H9 (cell line): ENCODE results near the gene CCDC187. TPM values are rescaled to one million over a fixed set of nuclear protein-coding genes. Genes with fewer than 3 reads are reported as not detected.

ENCODE experiments used
- DNase-seq: peaks from one replicate; pipeline ENCODE4 v3.0.0-alpha.2; 2017
- H2AFZ ChIP-seq: one replicate; pipeline ENCODE4 v1.6.1; 2013; ENCODE audit warnings: mild to moderate bottlenecking, low read length, control low read depth, moderate library complexity
- H2AK5ac ChIP-seq: 2 replicates; pipeline ENCODE4 v1.6.1; 2013; ENCODE audit warnings: low read length, control low read depth, mixed read lengths; ENCODE audit not compliant: insufficient read length
- H2BK120ac ChIP-seq: one replicate; pipeline ENCODE4 v1.6.1; 2013; ENCODE audit warnings: low read depth, mild to moderate bottlenecking, low read length, control low read depth, inconsistent platforms; ENCODE audit not compliant: poor library complexity, severe bottlenecking
- H2BK12ac ChIP-seq: 2 replicates; pipeline ENCODE4 v1.6.1; 2013; ENCODE audit warnings: low read length, control low read depth, mixed read lengths, low read depth; ENCODE audit not compliant: insufficient read length
- H2BK15ac ChIP-seq: 2 replicates; pipeline ENCODE4 v1.6.1; 2013; ENCODE audit warnings: low read depth, low read length, control low read depth
- H2BK20ac ChIP-seq: one replicate; pipeline ENCODE4 v1.6.1; 2013; ENCODE audit warnings: low read depth, mild to moderate bottlenecking, low read length, control low read depth, inconsistent platforms; ENCODE audit not compliant: poor library complexity, severe bottlenecking
- H2BK5ac ChIP-seq: 2 replicates; pipeline ENCODE4 v1.6.1; 2013; ENCODE audit warnings: low read length, control low read depth, mixed read lengths; ENCODE audit not compliant: insufficient read length
- H3K14ac ChIP-seq: 2 replicates; pipeline ENCODE4 v1.6.1; 2013; ENCODE audit warnings: low read length, control low read depth; ENCODE audit not compliant: insufficient read depth
- H3K18ac ChIP-seq: 2 replicates; pipeline ENCODE4 v1.6.1; 2013; ENCODE audit warnings: low read depth, mild to moderate bottlenecking, mixed read lengths, low read length, control low read depth; ENCODE audit not compliant: insufficient read length
- H3K23ac ChIP-seq: 2 replicates; pipeline ENCODE4 v1.6.1; 2013; ENCODE audit warnings: low read length, control low read depth, mixed read lengths, low read depth; ENCODE audit not compliant: insufficient read length
- H3K23me2 ChIP-seq: 2 replicates; pipeline ENCODE4 v1.6.1; 2013; ENCODE audit warnings: low read depth, mild to moderate bottlenecking, mixed read lengths, low read length, control low read depth; ENCODE audit not compliant: insufficient read length, poor library complexity, severe bottlenecking
- H3K27ac ChIP-seq: 2 replicates; pipeline ENCODE4 v1.5.1; 2013; ENCODE audit warnings: low read length, control low read depth, mixed read lengths, low read depth; ENCODE audit not compliant: insufficient read length
- H3K27me3 ChIP-seq: 2 replicates; pipeline ENCODE4 v1.6.1; 2013; ENCODE audit warnings: low read length, control low read depth, inconsistent platforms; ENCODE audit not compliant: insufficient read depth
- H3K4ac ChIP-seq: 2 replicates; pipeline ENCODE4 v1.6.1; 2013; ENCODE audit warnings: low read depth, mild to moderate bottlenecking, control low read depth, inconsistent platforms, low read length, moderate library complexity
- H3K4me1 ChIP-seq: 2 replicates; pipeline ENCODE4 v1.6.1; 2013; ENCODE audit warnings: low read length, control low read depth, inconsistent platforms; ENCODE audit not compliant: insufficient read depth
- H3K4me2 ChIP-seq: 2 replicates; pipeline ENCODE4 v1.6.1; 2013; ENCODE audit warnings: low read length, control low read depth, mixed read lengths; ENCODE audit not compliant: insufficient read length, insufficient read depth
- H3K56ac ChIP-seq: 2 replicates; pipeline ENCODE4 v1.6.1; 2013; ENCODE audit warnings: low read depth, mild to moderate bottlenecking, mixed read lengths, low read length, control low read depth; ENCODE audit not compliant: insufficient read length
- H3K79me1 ChIP-seq: 2 replicates; pipeline ENCODE4 v1.6.1; 2013; ENCODE audit warnings: low read depth, mild to moderate bottlenecking, moderate library complexity, low read length, control low read depth, inconsistent platforms; ENCODE audit not compliant: insufficient read depth, poor library complexity, severe bottlenecking
- H3K79me2 ChIP-seq: 2 replicates; pipeline ENCODE4 v1.6.1; 2013; ENCODE audit warnings: low read length, control low read depth, inconsistent platforms; ENCODE audit not compliant: insufficient read depth
- H3K9ac ChIP-seq: 2 replicates; pipeline ENCODE4 v1.6.1; 2013; ENCODE audit warnings: low read length, control low read depth, mixed read lengths; ENCODE audit not compliant: insufficient read length; ENCODE audit errors: extremely low read depth
- H3K9me3 ChIP-seq: one replicate; pipeline ENCODE4 v1.6.1; 2013; ENCODE audit warnings: low read depth, low read length, inconsistent platforms; ENCODE audit not compliant: control insufficient read depth
- H3T11ph ChIP-seq: one replicate; pipeline ENCODE4 v1.6.1; 2013; ENCODE audit warnings: mild to moderate bottlenecking, low read length, control low read depth, inconsistent platforms
- H4K20me1 ChIP-seq: one replicate; pipeline ENCODE4 v1.6.1; 2013; ENCODE audit not compliant: control insufficient read depth, insufficient read length, insufficient read depth
- H4K5ac ChIP-seq: 2 replicates; pipeline ENCODE4 v1.6.1; 2013; ENCODE audit warnings: low read depth, mild to moderate bottlenecking, mixed read lengths, low read length, control low read depth; ENCODE audit not compliant: insufficient read length
- H4K8ac ChIP-seq: replicated peaks from 2 replicates; pipeline ENCODE4 v1.6.1; 2013; ENCODE audit warnings: low read length, control low read depth, mixed read lengths, low read depth; ENCODE audit not compliant: insufficient read length
- H4K91ac ChIP-seq: 2 replicates; pipeline ENCODE4 v1.6.1; 2013; ENCODE audit warnings: low read depth, mild to moderate bottlenecking, moderate library complexity, mixed read lengths, low read length, control low read depth; ENCODE audit not compliant: insufficient read length
- H3K27ac Mint-ChIP-seq, 3 experiments: 2 replicates in 2 of 3; 3 replicates in 1 of 3; pipeline ENCODE4 v1.8.0; 2020 to 2021; ENCODE audit warnings: mixed read lengths in 3 of 3, mild to moderate bottlenecking in 1 of 3, moderate library complexity in 1 of 3
- H3K27me3 Mint-ChIP-seq: 2 replicates; pipeline ENCODE4 v1.8.0; 2021; ENCODE audit warnings: low read depth, mild to moderate bottlenecking, moderate library complexity, mixed read lengths
- H3K36me3 Mint-ChIP-seq, 3 experiments: 2 replicates in 2 of 3; 3 replicates in 1 of 3; pipeline ENCODE4 v1.8.0; 2020 to 2021; ENCODE audit warnings: low read depth in 3 of 3, mixed read lengths in 3 of 3; ENCODE audit not compliant: insufficient read depth in 1 of 3
- H3K4me1 Mint-ChIP-seq, 2 experiments: 2 replicates each; pipeline ENCODE4 v1.8.0; 2020; ENCODE audit warnings: mixed read lengths in 2 of 2
- H3K4me3 Mint-ChIP-seq, 2 experiments: 2 replicates in 1 of 2; 3 replicates in 1 of 2; pipeline ENCODE4 v1.8.0; 2020 to 2021; ENCODE audit warnings: mild to moderate bottlenecking in 2 of 2, mixed read lengths in 2 of 2, moderate library complexity in 1 of 2
- H3K9me3 Mint-ChIP-seq, 2 experiments: 2 replicates in 1 of 2; 3 replicates in 1 of 2; pipeline ENCODE4 v1.8.0; 2020; ENCODE audit warnings: mild to moderate bottlenecking in 2 of 2, mixed read lengths in 2 of 2, moderate library complexity in 1 of 2
- CTCF ChIP-seq: fragments of 200-600 bp; sonication (generic); conservative IDR thresholded peaks from 3 replicates; pipeline ENCODE4 v1.8.0; 2021; ENCODE audit warnings: antibody characterized with exemption, mild to moderate bottlenecking
- WGBS: extraction: QIAGEN DNeasy Blood & Tissue Kit; methylation state at CpG from one replicate; pipeline ENCODE4 v1.1.7; 2013; ENCODE audit warnings: missing lambda C conversion rate, low lambda C conversion rate, mixed read lengths; ENCODE audit not compliant: insufficient read length; ENCODE audit errors: extremely low coverage; 5-methylcytosine and 5-hydroxymethylcytosine counted together
- total RNA-seq: library from RNA; stranded (reverse); gene quantifications from 2 replicates; pipeline ENCODE4 v1.2.1, GENCODE V29; 2021

The CCDC187 gene
- total RNA-seq, 1 experiment from 2014 or later = 0.07 TPM

GRCh38 chr9:136253246-136254130, 50.4 kb downstream of the CCDC187 start:
- Histone ChIP-seq H3K18ac (no peak overlapping the region), H3K4me2 (no peak overlapping the region), H2AFZ (no peak overlapping the region), H3K56ac (no peak overlapping the region), H3K9ac (no peak overlapping the region), H3K79me2 (no peaks in the 10 kb centered on the region), H2AK5ac (no peak overlapping the region), H2BK120ac (no peak overlapping the region), H4K20me1 (no peaks in the 10 kb centered on the region), H3K14ac (no peak overlapping the region), H2BK12ac (no peak overlapping the region), H3K27ac (no peak overlapping the region), H2BK20ac (no peak overlapping the region), H2BK5ac (no peak overlapping the region), H3K4me1 (no peaks in the 10 kb centered on the region), H3K4ac (no peak overlapping the region), H4K8ac (no peak overlapping the region), H3T11ph (no peak overlapping the region), H3K9me3 (no peaks in the 10 kb centered on the region), H3K23me2 (no peaks in the 10 kb centered on the region), H3K23ac (no peak overlapping the region), H3K27me3 (no peaks in the 10 kb centered on the region), H2BK15ac (no peak overlapping the region), H4K5ac (no peak overlapping the region), H3K79me1 (no peaks in the 10 kb centered on the region), H4K91ac (no peak overlapping the region)
- DNase-seq = no peak
- H3K4me3 Mint-ChIP-seq = no peak overlapping the region; a peak in 1 of 5 replicates
- no peaks in the 10 kb centered on the region for H3K27me3 Mint-ChIP-seq
- no peak for TF ChIP-seq CTCF
- H3K9me3 Mint-ChIP-seq = no peaks in the 10 kb centered on the region
- H3K36me3 Mint-ChIP-seq = no peaks in the 10 kb centered on the region
- no peak overlapping the region for H3K27ac Mint-ChIP-seq
- WGBS = no CpG with 5 or more reads among the region's 32 CpGs
- H3K4me1 Mint-ChIP-seq = peaks cover 2 to 13% of the 10 kb centered on the region in 2 experiments
